GM19193 (cell line): ENCODE data around the gene INPP5A.

Experiments
- POLR2A ChIP-seq: IDR thresholded peaks from 4 replicates; pipeline ENCODE4 v1.6.1; 2011; ENCODE audit not compliant: insufficient read depth, insufficient read length; ENCODE audit errors: extremely low read depth

Gene INPP5A

DNA sequence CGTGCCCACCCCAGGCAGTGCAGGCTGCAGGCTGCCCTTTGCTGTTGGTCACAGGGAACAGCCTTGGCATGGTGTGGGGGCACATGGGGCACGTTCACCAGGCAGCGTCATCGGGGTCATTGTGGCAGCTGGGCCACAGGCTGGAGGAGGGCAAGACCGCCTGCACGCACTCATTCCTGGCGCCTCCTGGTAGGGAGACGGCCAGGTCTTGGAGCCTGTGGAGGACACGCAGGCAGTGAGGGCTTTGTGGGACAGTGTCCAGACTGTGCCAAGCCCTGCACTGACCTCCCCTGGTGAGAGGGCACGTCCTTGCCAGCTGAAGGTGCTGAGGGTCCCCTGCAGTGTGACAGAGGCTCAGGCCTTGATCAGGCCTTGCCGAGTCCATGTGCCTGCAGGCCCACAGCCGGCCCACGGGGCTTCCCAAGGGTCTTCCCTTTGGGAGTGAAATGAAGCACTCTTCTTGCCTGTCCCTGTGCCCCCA, 171.9 kb downstream of the INPP5A start:
- TF ChIP-seq POLR2A, result no peak

- TF ChIP-seq POLR2A, result no peak
Measured at GRCh38 chr10:132710036-132710686, 172.6 kb downstream of the INPP5A start.

- no peak for TF ChIP-seq POLR2A
Measured at GRCh38 chr10:132710746-132711612, 173.4 kb downstream of the INPP5A start.

GRCh38 chr10:132711613-132712121, 174.1 kb downstream of the INPP5A start:
- TF ChIP-seq POLR2A, result no peak

DNA sequence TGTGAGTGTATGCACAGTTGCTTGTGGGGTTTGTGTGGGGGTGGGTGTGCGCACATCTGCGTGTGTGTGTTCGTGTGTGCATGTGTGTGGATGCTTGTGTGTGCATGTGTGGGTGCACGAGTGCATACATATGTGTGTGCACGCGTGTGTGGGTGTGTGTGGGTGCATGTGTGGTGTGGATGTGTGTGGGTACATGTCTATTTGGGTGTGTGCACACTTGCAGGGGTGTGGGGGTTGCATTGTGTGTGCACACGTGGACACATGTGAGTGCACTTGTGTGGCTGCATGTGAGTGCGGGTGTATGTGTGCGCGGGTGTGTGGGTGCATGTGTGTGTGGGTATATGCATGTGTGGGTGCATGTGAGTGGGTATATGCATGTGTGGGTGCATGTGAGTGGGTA, 174.7 kb downstream of the INPP5A start:
- no peak for TF ChIP-seq POLR2A

- no peak for TF ChIP-seq POLR2A
Measured at GRCh38 chr10:132712743-132713142, 175.2 kb downstream of the INPP5A start.

DNA sequence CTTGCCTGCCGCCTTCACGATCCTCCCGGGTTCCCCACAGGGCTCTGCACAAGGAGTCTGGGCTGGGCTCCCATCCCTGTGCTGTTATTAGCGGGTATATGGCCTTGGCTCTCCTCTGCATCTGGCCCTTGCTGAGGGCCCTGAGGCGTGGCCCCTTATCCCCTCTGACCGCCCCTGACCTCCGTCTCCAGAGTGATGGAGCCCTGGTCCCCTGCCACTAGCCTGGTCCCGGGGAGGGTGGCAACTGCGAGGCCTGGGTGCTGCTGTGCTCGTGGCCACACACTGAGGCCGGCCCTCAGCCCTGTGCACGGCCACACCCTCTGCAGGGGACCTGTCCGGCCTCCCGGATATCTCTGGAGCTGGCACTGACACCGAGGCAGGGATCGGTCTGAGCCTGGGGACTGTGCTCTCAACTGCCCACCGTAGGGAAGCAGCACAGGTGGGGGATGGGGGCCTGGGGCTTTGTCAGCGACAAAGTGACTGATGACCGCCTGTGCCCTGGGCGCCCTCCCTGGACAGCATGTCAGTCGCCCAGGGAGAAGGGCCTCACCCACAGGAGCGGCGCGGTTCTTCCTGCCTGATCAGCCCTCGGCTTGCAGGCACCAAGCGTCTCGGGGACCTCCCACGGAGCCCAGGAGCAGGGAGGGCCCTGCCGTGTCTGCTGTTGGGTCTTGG, 176.0 kb downstream of the INPP5A start:
- TF ChIP-seq POLR2A, result no peak

GRCh38 chr10:132714096-132714985, 176.8 kb downstream of the INPP5A start:
- no peak for TF ChIP-seq POLR2A

GRCh38 chr10:132714986-132715775, 177.6 kb downstream of the INPP5A start:
- TF ChIP-seq POLR2A, result no peak

GRCh38 chr10:132715776-132716680, 178.4 kb downstream of the INPP5A start:
- no peak for TF ChIP-seq POLR2A

GRCh38 chr10:132716691-132717490, 179.3 kb downstream of the INPP5A start:
- TF ChIP-seq POLR2A, result no peak

- no peak for TF ChIP-seq POLR2A
Measured at GRCh38 chr10:132721725-132722124, 184.1 kb downstream of the INPP5A start.
